Thoracic aorta (tissue), 2 donors: ENCODE measurements around the gene PELO. TPM values are rescaled to one million over a fixed set of nuclear protein-coding genes. Genes with fewer than 3 reads are reported as not detected.
A peak's percentile ranks its signal among the peaks of the same experiment; 100 is the strongest.

ENCODE experiments used
- ATAC-seq: fragments of 150-250 bp; one replicate; pipeline ENCODE4 v1.8.0; 2017; ENCODE audit warnings: low read depth; ENCODE audit not compliant: insufficient number of reproducible peaks, low FRiP score
- DNase-seq: peaks from one replicate; pipeline ENCODE4 v3.0.0-alpha.2; 2020; ENCODE audit warnings: low spot score
- H3K27ac ChIP-seq, 2 donors: fragments of 200-600 bp; sonication (generic); 1 replicate in 1 of 2; 2 replicates in 1 of 2; pipeline ENCODE4 v1.5.1; 2016; ENCODE audit warnings: mild to moderate bottlenecking in 2 of 2, moderate library complexity in 2 of 2
- H3K27me3 ChIP-seq: fragments of 200-600 bp; sonication (generic); replicated peaks from 2 replicates; pipeline ENCODE4 v1.6.0; 2016; ENCODE audit warnings: mild to moderate bottlenecking; ENCODE audit not compliant: insufficient read depth
- H3K36me3 ChIP-seq: fragments of 200-600 bp; sonication (generic); one replicate; pipeline ENCODE4 v1.5.1; 2016
- H3K4me1 ChIP-seq, 2 donors: fragments of 200-600 bp; sonication (generic); 1 replicate in 1 of 2; 2 replicates in 1 of 2; pipeline versions ENCODE4 v1.5.1 to v1.6.0; 2016; ENCODE audit warnings: low read depth in 2 of 2, mild to moderate bottlenecking in 1 of 2; ENCODE audit not compliant: control insufficient read depth in 1 of 2
- H3K4me3 ChIP-seq: fragments of 200-600 bp; sonication (generic); 2 replicates; pipeline ENCODE4 v1.5.1; 2016; ENCODE audit warnings: mild to moderate bottlenecking
- H3K9me3 ChIP-seq: fragments of 200-600 bp; sonication (generic); 2 replicates; pipeline ENCODE4 v1.5.1; 2016
- CTCF ChIP-seq: fragments of 200-600 bp; sonication (generic); IDR thresholded peaks from one replicate; pipeline ENCODE4 v1.5.1; 2019; ENCODE audit warnings: antibody characterized with exemption
- total RNA-seq, 2 donors: library from RNA; depleted of rRNA; stranded (reverse); fragments of >200 nt; gene quantifications; one replicate each; pipeline versions ENCODE4 v1.1.0 to v1.2.3, GENCODE V29; 2016

Gene PELO
- total RNA-seq, 2 donors from 2014 or later = 28.8 to 44.7 TPM

- Histone ChIP-seq H3K4me1 (peaks cover 28 to 65% of the 10 kb centered on the region in 2 donors), H3K27ac (peak overlapping the region; percentile 94 to 95), H3K9me3 (no peaks in the 10 kb centered on the region), H3K27me3 (no peaks in the 10 kb centered on the region), H3K4me3 (peak overlapping the region; percentile 87), H3K36me3 (no peaks in the 10 kb centered on the region)
- TF ChIP-seq CTCF = no peak
- DNase-seq = no peak
- ATAC-seq = no peak
Observed at GRCh38 chr5:52791366-52791765, 3.6 kb downstream of the PELO start.

GRCh38 chr5:52794519-52794918 is 6.8 kb downstream of the PELO start:
- Histone ChIP-seq H3K27ac (peak overlapping the region; percentile 39 to 52), H3K9me3 (no peaks in the 10 kb centered on the region), H3K36me3 (no peaks in the 10 kb centered on the region), H3K27me3 (no peaks in the 10 kb centered on the region), H3K4me1 (peaks cover 49 to 85% of the 10 kb centered on the region in 2 donors), H3K4me3 (no peak overlapping the region)
- ATAC-seq (no peak), DNase-seq (no peak)
- no peak for TF ChIP-seq CTCF

- TF ChIP-seq CTCF = no peak
- no peaks in the 10 kb centered on the region for H3K36me3 ChIP-seq
- peak overlapping the region; percentile 36 to 52 for H3K27ac ChIP-seq
- H3K4me1 ChIP-seq = peaks cover 47 to 87% of the 10 kb centered on the region in 2 donors
- DNase-seq = no peak
- H3K9me3 ChIP-seq = no peaks in the 10 kb centered on the region
- ATAC-seq = no peak
- H3K4me3 ChIP-seq = no peak overlapping the region
- no peaks in the 10 kb centered on the region for H3K27me3 ChIP-seq
Observed at GRCh38 chr5:52796031-52796430, 8.3 kb downstream of the PELO start.

GRCh38 chr5:52796516-52797103 is 8.9 kb downstream of the PELO start:
- H3K36me3 ChIP-seq = no peaks in the 10 kb centered on the region
- DNase-seq = no peak
- no peak for TF ChIP-seq CTCF
- ATAC-seq = no peak
- no peak overlapping the region for H3K4me3 ChIP-seq
- no peaks in the 10 kb centered on the region for H3K27me3 ChIP-seq
- H3K27ac ChIP-seq = peak overlapping the region; percentile 42 to 98
- H3K4me1 ChIP-seq = peaks cover 46 to 86% of the 10 kb centered on the region in 2 donors
- H3K9me3 ChIP-seq = no peaks in the 10 kb centered on the region

- no peaks in the 10 kb centered on the region for H3K27me3 ChIP-seq
- H3K36me3 ChIP-seq = no peaks in the 10 kb centered on the region
- H3K27ac ChIP-seq = peak overlapping the region; percentile 95 to 98
- H3K9me3 ChIP-seq = no peaks in the 10 kb centered on the region
- DNase-seq (no peak), ATAC-seq (no peak)
- TF ChIP-seq CTCF = no peak
- peaks cover 51 to 84% of the 10 kb centered on the region in 2 donors for H3K4me1 ChIP-seq
- peak overlapping the region; percentile 82 for H3K4me3 ChIP-seq
Observed at GRCh38 chr5:52798938-52799337, 11.2 kb downstream of the PELO start.
